Germinal center (tissue), 1 donor: Measurements from ENCODE around the gene RALGAPA1.
"Not testable (repeated sequence)": the region's sequence is repeated elsewhere in the genome, so short reads cannot be mapped to it uniquely, and the experiment has no call there.

Experiments used
- DNase-seq: peaks from one replicate; pipeline ENCODE4 v3.0.0; 2012; ENCODE audit warnings: mixed read lengths, low spot score

Gene RALGAPA1

DNA sequence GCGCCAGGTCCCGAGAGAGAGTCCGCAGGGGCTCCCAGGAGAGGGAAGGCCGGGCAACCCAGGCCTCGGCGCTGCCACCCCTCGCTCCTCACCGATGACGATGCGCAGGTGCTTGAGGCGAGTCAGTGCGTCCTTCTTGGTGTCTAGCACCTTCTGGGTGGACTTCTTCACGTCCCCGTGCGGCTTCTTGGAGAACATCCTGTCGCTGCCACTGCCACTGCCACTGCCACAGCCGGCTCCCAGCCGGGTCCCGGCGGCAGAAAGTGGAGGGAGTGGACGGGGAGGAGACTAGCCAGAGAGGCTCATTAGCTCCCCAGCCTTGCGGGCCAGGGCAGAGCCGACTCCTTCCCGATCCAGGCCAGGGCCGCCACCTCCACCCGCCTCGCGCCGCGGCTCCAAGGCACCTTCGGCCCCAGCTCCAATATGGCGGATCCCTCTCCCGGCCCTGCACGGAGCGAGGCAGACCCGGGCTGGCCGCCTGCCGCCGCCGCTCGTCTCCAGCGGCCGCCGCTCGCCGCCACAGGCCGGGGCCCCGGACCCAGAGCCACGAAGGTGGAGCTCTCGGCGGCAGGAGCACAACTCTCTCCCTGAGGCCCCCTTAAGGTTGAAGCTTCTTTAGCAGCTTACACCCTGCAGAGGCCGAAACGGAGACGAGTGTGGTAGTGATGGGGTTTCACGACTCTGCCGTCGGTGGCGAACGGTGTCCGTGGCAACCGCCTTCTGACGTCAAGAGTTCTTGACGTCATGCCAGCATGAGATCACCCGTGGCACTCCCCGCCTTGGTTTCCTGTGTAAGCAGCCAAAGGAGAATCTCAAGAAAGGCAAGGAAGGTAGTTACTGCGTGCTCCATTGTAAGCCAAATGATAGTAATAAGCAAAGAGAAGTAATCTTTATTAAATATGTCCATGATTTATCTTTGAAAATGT is at the start of gene RALGAPA1:
Gene RALGAPA1 (minus strand): TSS at position 658 of the 926 bp plus-strand sequence. CDS start 460 bp downstream, at position 198.
- peak; percentile 87 for DNase-seq

- DNase-seq, result no peak
Observed at GRCh38 chr14:35858521-35859209, 49.6 kb upstream of the RALGAPA1 start.

GRCh38 chr14:35855876-35856481 is 46.9 kb upstream of the RALGAPA1 start:
- DNase-seq, result peak; percentile 45

DNA sequence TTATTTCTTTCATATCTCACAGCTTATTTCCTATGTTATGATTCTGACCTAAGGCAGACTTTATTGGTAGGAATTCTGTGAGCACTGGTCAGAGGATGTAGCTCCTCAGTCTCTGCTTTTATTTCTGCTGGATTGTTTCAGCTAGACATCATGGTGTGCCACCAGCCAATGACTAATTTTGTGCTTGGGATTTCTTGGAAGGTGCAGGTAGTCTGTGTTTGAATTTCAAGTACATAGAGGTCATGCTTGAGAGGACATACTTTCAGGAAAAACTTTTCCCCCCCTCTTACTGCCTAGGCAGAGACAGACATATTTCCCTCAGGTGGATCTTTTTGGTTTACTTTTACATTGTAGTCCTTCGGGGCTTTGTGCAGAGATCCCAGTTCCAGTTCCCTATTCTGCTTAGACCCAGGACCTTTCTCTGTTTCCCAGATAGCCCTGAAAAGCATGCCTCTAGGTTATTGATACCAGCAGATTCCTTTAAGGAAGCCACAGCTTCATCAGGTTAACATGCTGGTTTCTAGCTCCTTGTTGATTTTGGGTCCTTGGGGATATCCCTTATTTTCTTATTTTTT is 45.7 kb upstream of the RALGAPA1 start:
- no peak for DNase-seq

DNA sequence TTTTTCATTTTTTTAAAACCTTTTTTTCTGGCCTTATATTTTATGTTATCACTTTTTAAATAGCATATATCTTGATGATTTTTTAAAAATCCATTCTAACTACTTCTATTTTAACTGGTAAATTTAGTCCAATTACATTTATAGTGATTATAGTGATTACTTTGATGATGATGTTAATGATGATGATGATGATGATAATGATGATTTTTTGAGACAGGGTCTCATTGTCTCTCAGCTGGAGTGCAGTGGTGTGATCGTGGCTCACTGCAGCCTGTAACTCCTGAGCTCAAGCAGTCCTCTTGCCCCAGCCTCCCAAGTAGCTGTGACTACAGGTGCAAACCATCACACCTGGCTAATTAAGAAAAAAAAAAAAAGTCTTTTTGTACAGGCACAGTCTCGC is 44.1 kb upstream of the RALGAPA1 start:
- DNase-seq, result no peak

GRCh38 chr14:35851823-35852222 is 42.7 kb upstream of the RALGAPA1 start:
- DNase-seq, result no peak

GRCh38 chr14:35849122-35849521 is 40.0 kb upstream of the RALGAPA1 start:
- no peak for DNase-seq

GRCh38 chr14:35847636-35848035 is 38.5 kb upstream of the RALGAPA1 start:
- DNase-seq, result no peak

DNA sequence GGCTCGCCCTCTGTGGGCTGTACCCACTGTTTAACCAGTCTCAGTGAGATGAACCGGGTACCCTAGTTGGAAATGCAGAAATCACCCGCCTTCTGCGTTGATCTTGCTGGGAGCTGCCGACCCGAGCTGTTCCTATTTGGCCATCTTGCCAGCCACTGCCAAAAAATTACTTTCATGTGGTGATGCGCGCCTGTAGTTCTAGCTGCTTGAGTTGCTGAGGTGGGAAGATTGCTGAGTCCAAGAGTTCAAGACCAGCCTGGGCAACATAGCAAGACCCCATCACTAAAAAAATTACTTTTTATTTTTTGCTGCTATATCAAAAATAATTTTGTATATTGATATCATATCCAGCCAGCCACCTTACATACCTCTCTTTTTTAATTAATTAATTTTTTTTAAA is 35.4 kb upstream of the RALGAPA1 start:
- DNase-seq, result no peak

DNA sequence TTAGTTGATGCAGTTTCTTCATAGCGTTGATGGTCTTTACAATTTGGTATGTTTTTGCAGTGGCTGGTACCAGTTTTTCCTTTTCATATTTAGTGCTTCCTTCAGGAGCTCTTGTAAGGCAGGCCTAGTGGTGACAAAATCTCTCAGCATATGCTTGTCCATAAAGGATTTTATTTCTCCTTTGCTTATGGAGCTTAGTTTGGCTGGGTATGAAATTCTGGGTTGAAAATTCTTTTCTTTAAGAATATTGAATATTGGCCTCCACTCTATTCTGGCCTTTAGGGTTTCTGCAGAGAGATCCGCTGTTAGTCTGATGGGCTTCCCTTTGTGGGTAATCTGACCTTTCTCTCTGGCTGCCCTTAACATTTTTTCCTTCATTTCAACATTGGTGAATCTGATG is 33.1 kb upstream of the RALGAPA1 start:
- not testable (repeated sequence) for DNase-seq

- DNase-seq, result not testable (repeated sequence)
Observed at GRCh38 chr14:35841704-35842103, 32.6 kb upstream of the RALGAPA1 start.

DNA sequence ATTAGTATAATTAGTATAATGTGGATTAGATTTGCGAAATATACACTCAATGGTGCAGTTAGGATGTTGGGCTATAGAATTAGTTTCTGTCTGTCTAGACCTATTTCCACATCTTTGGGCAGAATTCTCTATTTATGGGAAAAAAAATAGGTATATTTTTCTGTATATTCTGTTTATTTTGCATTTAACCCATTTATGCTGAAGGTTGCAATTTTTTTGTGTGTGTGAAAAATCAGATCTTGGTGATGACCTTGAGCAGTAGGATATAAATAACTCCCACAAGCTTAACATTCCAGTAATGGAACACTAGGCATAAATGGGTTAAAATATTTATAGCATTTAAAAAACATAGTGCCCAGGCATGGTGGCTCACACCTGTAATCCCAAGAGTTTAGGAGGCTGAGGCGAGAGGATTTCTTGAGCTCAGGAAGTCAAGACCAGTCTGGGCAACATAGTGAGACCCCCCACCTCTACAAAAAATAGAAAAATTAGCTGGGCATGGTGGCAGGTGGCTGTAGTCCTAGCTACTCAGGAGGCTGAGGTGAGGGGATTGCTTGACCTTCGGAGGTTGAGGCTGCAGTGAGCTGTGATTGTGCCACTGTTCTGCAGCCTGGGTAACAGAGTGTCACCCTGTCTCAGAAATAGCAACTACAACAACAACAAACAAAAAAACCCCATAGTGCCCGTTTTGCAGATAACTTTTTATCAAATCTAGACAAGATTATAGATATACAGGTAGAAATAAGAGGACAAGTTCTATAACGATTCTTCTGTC is 26.3 kb upstream of the RALGAPA1 start:
- DNase-seq, result no peak

GRCh38 chr14:35829449-35829848 is 20.4 kb upstream of the RALGAPA1 start:
- no peak for DNase-seq

DNA sequence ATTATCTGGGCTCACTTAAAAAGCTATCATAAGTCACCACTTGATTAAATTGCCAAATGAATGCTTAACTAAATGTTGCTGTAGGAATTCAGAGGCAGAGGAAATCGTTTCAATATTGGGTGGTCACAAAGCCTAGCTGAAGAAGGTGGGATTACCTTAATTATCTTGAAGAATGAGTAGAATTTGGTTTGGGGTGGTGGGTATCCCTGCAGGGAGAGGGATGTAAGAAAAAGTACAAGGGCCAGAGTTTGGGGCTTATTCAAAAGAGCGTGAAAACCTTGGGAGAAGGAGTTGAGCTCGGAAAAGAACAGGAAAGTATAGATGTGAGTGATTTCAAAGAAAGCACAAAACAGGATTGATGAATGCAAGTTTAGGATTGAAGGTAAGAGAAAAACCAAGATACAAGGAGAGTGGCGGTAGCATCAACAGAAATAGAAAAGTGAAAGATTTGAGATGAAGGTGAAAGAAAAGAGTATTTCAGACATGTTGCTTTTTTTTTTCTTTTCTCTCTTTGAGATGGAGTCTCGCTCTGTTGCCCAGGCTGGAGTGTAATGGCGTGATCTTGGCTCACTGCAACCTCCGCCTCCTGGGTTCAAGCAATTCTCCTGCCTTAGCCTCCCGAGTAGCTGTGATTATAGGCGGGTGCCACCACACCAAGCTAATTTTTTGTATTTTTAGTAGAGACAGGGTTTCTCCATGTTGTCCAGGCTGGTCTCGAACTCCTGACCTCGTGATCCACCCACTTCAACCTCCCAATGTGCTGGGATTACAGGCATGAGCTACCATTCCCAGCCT is 18.8 kb upstream of the RALGAPA1 start:
- DNase-seq, result no peak

DNA sequence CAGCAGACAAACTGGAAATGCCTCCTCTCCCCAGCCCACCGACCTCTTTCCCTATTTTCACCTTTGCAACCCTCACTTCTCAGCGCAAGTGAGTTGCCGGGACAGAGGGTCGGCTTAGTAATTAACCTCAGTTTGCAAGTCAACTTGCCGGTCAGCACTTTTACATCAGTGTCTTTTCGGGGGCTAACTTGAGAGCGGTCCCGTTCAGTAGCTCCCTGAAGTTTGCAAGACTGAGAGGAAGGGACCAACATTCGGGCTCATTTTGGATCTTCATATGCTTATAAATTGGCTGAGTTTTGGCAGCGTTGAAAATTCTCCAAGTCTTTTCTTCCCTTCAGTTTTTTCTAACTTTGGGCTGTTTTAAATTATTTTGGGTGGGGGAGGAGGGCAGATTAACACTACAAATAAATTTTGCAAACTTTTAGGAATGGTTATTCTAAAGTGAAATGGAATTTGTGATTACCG is 17.9 kb upstream of the RALGAPA1 start:
- DNase-seq, result no peak

- peak; percentile 99 for DNase-seq
Observed at GRCh38 chr14:35826218-35826951, 17.3 kb upstream of the RALGAPA1 start, which contains the start of gene BRMS1L. BRMS1L (plus strand) TSS chr14:35826338; CDS start chr14:35826517, 179 bp downstream.

- DNase-seq, result no peak
Observed at GRCh38 chr14:35825968-35826217, 16.8 kb upstream of the RALGAPA1 start.

GRCh38 chr14:35824446-35825165 is 15.5 kb upstream of the RALGAPA1 start:
- DNase-seq, result not testable (repeated sequence)

DNA sequence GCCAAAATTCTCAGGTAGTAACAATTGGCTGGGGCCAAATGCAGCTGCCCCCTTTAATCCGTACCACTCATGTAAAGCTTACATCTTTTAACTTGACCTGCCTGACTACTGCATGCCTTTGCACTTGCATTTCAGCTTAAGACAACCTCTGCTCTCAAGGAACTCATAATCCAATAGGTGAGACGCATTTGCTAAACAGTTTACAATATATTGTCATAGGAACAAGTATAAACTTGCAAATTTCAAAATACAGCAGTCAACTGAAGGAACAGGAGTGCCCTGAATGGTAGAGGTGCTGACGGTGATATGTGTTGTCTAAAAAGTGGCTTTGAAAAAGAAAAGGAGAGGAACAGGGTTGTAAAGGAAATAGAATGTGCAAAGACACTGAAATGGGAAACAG is 13.4 kb upstream of the RALGAPA1 start:
- DNase-seq, result no peak
